Natural killer cell (primary cell): ENCODE data around the gene KHK. TPM values are rescaled to one million over a fixed set of nuclear protein-coding genes. Genes with fewer than 3 reads are reported as not detected.
A peak's percentile ranks its signal among the peaks of the same experiment; 100 is the strongest.

Experiments used
- ATAC-seq, 3 donors: fragments of 150-1000 bp in 2 of 3; fragments of 200-7000 bp in 1 of 3; cut with Tn5 transposase; 1 replicate in 1 of 3; 2 replicates in 2 of 3; pipeline ENCODE4 v1.10.0; 2021; ENCODE audit warnings: mild to moderate bottlenecking in 2 of 3, moderate library complexity in 2 of 3
- DNase-seq, 2 donors: peaks; one replicate each; pipeline versions ENCODE4 v3.0.0 to v3.0.0-alpha.2; 2013 to 2021; ENCODE audit warnings: mixed read lengths in 1 of 2
- H3K27ac ChIP-seq: one replicate; pipeline ENCODE4 v1.5.1; 2013; ENCODE audit warnings: mild to moderate bottlenecking, low read length
- H3K27me3 ChIP-seq: one replicate; pipeline ENCODE4 v1.6.1; 2013; ENCODE audit warnings: low read length; ENCODE audit not compliant: control insufficient read depth, insufficient read depth
- H3K36me3 ChIP-seq: one replicate; pipeline ENCODE4 v1.6.1; 2013; ENCODE audit warnings: low read length; ENCODE audit not compliant: control insufficient read depth, insufficient read depth
- H3K4me1 ChIP-seq: one replicate; pipeline ENCODE4 v1.6.1; 2013; ENCODE audit warnings: low read length; ENCODE audit not compliant: control insufficient read depth, insufficient read depth
- H3K4me3 ChIP-seq: one replicate; pipeline ENCODE4 v1.5.1; 2013; ENCODE audit warnings: low read length
- H3K9me3 ChIP-seq: one replicate; pipeline ENCODE4 v1.6.1; 2013; ENCODE audit warnings: low read length; ENCODE audit not compliant: control insufficient read depth, insufficient read depth
- H3K27ac Mint-ChIP-seq, 2 donors: one replicate each; pipeline ENCODE4 v1.8.0; 2022; ENCODE audit warnings: mild to moderate bottlenecking in 2 of 2, mixed read lengths in 2 of 2, moderate library complexity in 1 of 2
- H3K27me3 Mint-ChIP-seq, 2 donors: one replicate each; pipeline ENCODE4 v1.8.0; 2022; ENCODE audit warnings: low read depth in 2 of 2, mixed read lengths in 2 of 2
- H3K36me3 Mint-ChIP-seq: one replicate; pipeline ENCODE4 v1.8.0; 2022; ENCODE audit warnings: mixed read lengths
- H3K4me1 Mint-ChIP-seq, 2 donors: one replicate each; pipeline ENCODE4 v1.8.0; 2022; ENCODE audit warnings: mixed read lengths in 2 of 2
- H3K4me3 Mint-ChIP-seq: one replicate; pipeline ENCODE4 v1.8.0; 2022; ENCODE audit warnings: mild to moderate bottlenecking, moderate library complexity, mixed read lengths
- H3K9me3 Mint-ChIP-seq, 2 donors: one replicate each; pipeline ENCODE4 v1.8.0; 2022; ENCODE audit warnings: mixed read lengths in 2 of 2
- CTCF ChIP-seq: fragments of 200-600 bp; IDR thresholded peaks from one replicate; pipeline ENCODE4 v1.8.0; 2022; ENCODE audit warnings: antibody characterized with exemption
- WGBS: methylation state at CpG from one replicate; pipeline ENCODE4 v1.1.7; 2013; ENCODE audit warnings: missing lambda C conversion rate; ENCODE audit not compliant: insufficient coverage; 5-methylcytosine and 5-hydroxymethylcytosine counted together
- intact Hi-C: fragments of 100-400 bp; cut with micrococcal nuclease; formaldehyde crosslinking; loops from one replicate; pipeline ENCODE4 v1.14.2; 2022
- total RNA-seq, 4 donors: library from RNA; stranded (reverse); fragments of 120-200 nt in 1 of 4; gene quantifications; one replicate each; pipeline versions ENCODE4 v1.2.3 to v1.2.4, GENCODE V29; 2013 to 2022

Gene KHK
- total RNA-seq, 3 donors from 2014 or later (not counting 1 experiment from before 2014, with no cell fraction given), result 3.7 to 4.0 (median 3.8) TPM

- WGBS, result 80% methylated on average over 2 of the region's 2 CpGs
- Mint-ChIP-seq H3K9me3 (no peaks in the 10 kb centered on the region), H3K27me3 (peaks cover 13 to 23% of the 10 kb centered on the region in 2 donors), H3K4me1 (peaks cover 9 to 18% of the 10 kb centered on the region in 2 donors), H3K27ac (no peak overlapping the region), H3K4me3 (peak overlapping the region; percentile 22), H3K36me3 (no peaks in the 10 kb centered on the region)
- Histone ChIP-seq H3K4me1 (peaks cover 24% of the 10 kb centered on the region), H3K4me3 (no peak overlapping the region), H3K27me3 (peaks cover 9% of the 10 kb centered on the region), H3K9me3 (no peaks in the 10 kb centered on the region), H3K27ac (no peak overlapping the region), H3K36me3 (no peaks in the 10 kb centered on the region)
- no peak for ATAC-seq
- TF ChIP-seq CTCF, result no peak
- intact Hi-C loops, result no loop called here
- no peak for DNase-seq
These were observed 35.3 kb downstream of the KHK start for GRCh38 chr2:27121906-27122305.

- peaks cover 9% of the 10 kb centered on the region for H3K27me3 ChIP-seq
- intact Hi-C loops, result loop anchor here (1.0 kb wide), 1 partner anchor 12 kb away; the partner anchor contains the start of gene PREB
- H3K36me3 Mint-ChIP-seq, result no peaks in the 10 kb centered on the region
- DNase-seq (no peak), ATAC-seq (no peak)
- H3K27ac Mint-ChIP-seq, result peak overlapping the region; percentile 77 to 84
- H3K4me3 Mint-ChIP-seq, result peak overlapping the region; percentile 90
- no peaks in the 10 kb centered on the region for H3K9me3 ChIP-seq
- peaks cover 24% of the 10 kb centered on the region for H3K4me1 ChIP-seq
- peak overlapping the region; percentile 68 for H3K27ac ChIP-seq
- H3K4me3 ChIP-seq, result peak overlapping the region; percentile 71
- WGBS, result 96% methylated on average over 7 of the region's 7 CpGs
- H3K27me3 Mint-ChIP-seq, result peaks cover 13 to 16% of the 10 kb centered on the region in 2 donors
- no peak for TF ChIP-seq CTCF
- no peaks in the 10 kb centered on the region for H3K9me3 Mint-ChIP-seq
- H3K4me1 Mint-ChIP-seq, result peaks cover 9 to 18% of the 10 kb centered on the region in 2 donors
- no peaks in the 10 kb centered on the region for H3K36me3 ChIP-seq
These were observed 36.2 kb downstream of the KHK start for GRCh38 chr2:27122791-27123190.

- H3K36me3 Mint-ChIP-seq, result no peaks in the 10 kb centered on the region
- H3K4me3 Mint-ChIP-seq, result peak within 1 kb of the TSS; percentile 90
- peak within 1 kb of the TSS; percentile 68 for H3K27ac ChIP-seq
- DNase-seq (peak; percentile 63 to 77), ATAC-seq (peak; percentile 88 to 90 (median 89))
- H3K4me1 ChIP-seq, result peaks cover 19% of the 10 kb centered on the region
- 8% methylated on average over 47 of the region's 47 CpGs for WGBS
- H3K9me3 Mint-ChIP-seq, result no peaks in the 10 kb centered on the region
- TF ChIP-seq CTCF, result no peak
- peaks cover 12 to 13% of the 10 kb centered on the region in 2 donors for H3K27me3 Mint-ChIP-seq
- H3K9me3 ChIP-seq, result no peaks in the 10 kb centered on the region
- peaks cover 4% of the 10 kb centered on the region for H3K27me3 ChIP-seq
- intact Hi-C loops, result loop anchor here (1.0 kb wide), 1 partner anchor 11 kb away; the partner anchor contains the start of gene PREB
- H3K27ac Mint-ChIP-seq, result peak within 1 kb of the TSS; percentile 77 to 84
- H3K4me1 Mint-ChIP-seq, result peaks cover 9 to 18% of the 10 kb centered on the region in 2 donors
- no peaks in the 10 kb centered on the region for H3K36me3 ChIP-seq
- peak within 1 kb of the TSS; percentile 71 for H3K4me3 ChIP-seq
These were observed 37.0 kb downstream of the KHK start, which contains the start of gene ABHD1 for GRCh38 chr2:27123302-27124150. Gene ABHD1, plus strand, starts transcription at chr2:27123815. Its CDS starts 134 bp downstream, at chr2:27123949.
